Medulla oblongata (tissue), 1 donor: Measurements from ENCODE around the gene AGO3.
"Not testable (repeated sequence)": the region's sequence is repeated elsewhere in the genome, so short reads cannot be mapped to it uniquely, and the experiment has no call there.

Experiments
- DNase-seq: peaks from one replicate; pipeline ENCODE4 v3.0.0-alpha.2; 2015; ENCODE audit errors: extremely low spot score

AGO3 gene

DNA sequence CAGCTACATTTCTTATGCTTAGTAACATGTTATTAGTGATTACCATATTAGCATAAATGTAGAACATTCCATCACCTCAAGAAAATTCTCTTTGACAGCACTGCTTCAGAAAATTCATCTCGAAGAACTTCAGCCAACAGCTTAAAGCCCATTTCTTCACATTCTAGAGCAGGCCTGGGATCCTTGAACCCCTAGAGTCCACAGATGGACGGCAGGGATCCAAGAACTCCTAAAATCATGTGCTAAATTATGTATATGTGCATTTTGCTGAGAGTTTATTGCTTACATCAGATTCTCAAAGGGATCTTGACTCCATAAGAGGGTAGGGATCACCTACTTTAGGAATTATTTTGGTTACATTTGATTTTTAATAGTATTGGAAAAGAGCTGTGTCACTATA lies 76.8 kb downstream of the AGO3 start:
- DNase-seq = no peak

DNA sequence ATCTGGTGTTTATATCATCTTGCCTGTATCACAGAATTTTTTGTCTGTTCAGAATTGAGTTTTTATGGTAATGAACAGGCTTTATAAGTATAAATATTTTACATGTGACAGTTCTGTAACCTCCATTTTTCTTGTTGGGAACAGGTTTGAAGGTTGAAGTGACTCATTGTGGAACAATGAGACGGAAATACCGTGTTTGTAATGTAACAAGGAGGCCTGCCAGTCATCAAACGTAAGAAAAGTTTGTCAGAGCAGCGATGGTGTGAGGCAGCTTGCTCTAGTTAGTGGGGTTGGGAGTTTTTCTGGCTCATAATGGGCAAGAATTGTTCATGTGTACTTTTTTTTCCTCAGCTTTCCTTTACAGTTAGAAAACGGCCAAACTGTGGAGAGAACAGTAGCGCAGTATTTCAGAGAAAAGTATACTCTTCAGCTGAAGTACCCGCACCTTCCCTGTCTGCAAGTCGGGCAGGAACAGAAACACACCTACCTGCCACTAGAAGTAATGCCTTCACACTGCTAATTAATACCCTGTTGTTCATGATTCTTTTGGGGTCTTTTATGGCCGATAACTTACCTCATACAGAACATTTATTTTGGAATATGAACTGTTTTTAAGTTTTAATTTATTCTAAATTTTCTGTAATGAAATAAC lies 77.8 kb downstream of the AGO3 start:
- no peak for DNase-seq

DNA sequence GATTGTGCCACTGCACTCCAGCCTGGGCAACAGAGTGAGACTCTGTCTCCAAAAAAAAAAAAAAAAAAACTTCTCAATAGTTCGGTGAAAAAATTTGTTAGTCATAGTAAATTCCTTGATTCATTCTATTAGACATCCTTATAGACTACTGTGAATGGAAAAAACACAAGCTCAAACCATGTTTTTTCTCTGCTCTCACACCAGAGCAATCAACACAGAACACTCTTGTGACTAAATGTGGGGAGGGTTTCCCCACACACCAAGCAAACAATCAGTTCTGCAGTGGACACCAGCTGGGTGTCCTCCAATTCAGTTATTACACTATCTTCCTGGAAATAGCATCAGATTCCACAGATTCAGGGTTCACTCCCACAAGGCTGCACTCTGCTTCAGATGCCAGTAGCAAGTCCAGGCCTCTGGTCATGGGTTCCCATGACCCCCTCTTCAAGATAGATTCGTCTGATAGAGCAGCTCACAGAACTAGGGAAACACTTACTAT lies 83.9 kb downstream of the AGO3 start:
- DNase-seq = no peak

DNA sequence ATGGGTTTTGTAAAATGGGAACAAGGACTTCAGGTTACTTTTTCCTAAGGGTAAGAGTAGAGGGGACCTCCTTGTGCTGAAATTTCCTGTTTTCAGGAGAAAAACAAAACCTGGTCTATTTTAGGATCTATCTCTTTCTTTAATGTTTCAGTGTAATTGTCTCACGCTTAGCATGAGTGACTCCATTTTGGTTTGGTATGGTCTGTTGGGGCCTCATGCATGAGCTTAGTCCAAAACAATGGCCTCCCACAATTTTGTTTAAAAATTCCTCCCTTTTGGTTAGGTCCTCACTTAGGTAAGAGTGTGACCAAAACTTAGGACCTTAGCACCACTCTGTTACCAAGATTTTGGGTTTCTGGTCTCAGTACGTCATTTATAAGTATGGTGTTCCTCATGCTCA lies 85.8 kb downstream of the AGO3 start:
- DNase-seq = no peak

DNA sequence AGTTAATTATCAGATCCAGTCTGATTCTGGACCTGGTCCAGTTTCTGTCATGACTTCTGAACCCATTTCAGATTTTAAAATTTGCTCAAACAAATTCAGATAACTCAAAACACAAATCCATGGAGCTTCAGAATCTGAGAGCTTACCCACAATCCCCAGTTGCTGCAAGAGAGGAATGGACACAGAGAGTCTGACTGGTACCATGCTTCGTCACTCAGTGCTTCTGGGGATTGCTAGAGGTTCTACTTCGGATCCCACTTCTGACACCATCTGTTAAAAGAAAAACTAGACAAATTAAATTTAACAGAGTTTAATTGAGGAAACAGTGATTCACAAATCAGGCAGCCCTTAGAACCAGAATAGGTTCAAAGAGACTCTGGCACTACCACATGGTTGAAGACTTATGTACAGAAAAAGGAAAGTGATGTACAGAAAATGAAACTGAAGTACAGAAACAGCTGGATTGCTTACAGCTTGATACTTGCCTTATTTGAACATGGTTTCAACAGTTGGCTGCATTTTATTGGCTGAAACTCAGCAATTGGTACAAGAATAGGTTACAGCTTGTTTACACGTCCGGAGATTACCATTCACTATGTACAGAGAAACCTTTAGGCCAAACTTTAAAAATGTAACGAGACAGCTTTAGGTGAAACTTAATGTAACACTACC lies 92.3 kb downstream of the AGO3 start:
- DNase-seq = no peak

DNA sequence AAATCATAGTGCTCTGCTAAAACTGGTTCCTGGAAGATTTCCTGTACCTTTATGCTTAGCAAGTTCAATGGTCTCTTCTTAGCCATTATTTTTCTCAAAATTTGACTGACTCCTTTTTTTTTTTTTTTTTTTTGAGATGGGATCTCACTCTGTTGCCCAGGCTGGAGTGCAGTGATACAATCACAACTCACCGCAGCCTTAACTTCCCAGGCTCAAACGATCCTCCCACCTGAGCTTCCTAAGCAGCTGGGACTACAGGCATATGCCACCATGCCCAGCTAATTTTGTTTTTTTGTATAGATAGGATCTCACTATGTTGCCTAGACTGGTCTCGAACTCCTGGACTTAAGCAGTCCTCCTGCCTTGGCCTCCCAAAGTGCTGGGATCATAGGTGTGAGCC lies 93.1 kb downstream of the AGO3 start:
- DNase-seq = not testable (repeated sequence)

DNA sequence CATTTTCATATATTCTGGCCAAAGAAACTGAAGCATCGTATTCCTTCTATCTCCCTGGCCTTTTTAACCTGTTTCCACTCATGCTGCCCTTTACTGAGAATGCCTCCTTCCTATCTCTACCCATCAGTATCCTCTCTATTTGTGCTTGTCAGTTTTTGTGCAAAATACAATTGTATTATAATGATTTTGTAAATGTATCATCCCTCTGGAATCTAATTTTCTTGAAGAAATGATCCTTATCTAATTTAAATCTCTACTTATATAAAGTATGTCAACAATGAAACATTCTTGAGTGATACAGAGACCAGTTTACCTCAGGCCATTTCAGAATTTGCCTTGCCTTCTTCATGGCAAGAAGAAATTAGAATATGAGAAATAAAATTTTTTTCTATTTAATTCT lies 93.9 kb downstream of the AGO3 start:
- no peak for DNase-seq

DNA sequence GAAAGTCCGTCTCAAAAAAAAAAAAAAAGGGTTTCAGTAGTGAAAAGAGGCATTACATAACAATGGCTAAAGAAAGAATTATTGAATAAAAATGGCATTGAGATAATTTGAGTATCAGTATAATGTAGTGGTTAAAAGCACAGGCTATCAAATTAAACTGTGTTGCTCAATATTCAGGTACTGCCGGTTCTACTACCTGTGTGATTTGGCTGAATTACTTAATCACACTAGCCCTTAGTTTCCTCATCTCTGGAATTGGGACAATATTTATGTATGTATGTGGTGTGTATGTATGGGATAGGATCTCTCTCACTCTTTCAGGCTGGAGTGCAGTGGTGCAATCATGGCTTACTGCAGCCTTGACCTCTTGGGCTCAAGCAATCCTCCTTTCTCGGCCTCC lies 96.9 kb downstream of the AGO3 start:
- DNase-seq = no peak

DNA sequence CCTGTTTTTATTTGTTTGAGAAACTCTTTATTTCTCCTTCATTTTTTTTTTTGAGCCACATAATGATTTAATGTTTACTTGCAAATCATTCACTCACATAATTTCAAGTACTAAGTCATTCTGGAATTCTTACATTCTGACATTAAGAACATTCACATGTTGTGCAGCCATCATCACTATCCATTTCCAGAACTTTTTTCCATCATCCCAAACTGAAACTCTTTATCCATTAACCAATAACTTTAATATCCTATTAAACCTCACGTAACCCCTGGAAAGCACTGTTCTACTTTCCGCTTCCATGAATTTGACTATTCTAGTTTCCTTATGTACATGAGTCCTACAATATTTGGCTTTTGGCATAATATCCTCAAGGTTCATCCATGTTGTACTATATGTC lies 100.5 kb downstream of the AGO3 start:
- no peak for DNase-seq

DNA sequence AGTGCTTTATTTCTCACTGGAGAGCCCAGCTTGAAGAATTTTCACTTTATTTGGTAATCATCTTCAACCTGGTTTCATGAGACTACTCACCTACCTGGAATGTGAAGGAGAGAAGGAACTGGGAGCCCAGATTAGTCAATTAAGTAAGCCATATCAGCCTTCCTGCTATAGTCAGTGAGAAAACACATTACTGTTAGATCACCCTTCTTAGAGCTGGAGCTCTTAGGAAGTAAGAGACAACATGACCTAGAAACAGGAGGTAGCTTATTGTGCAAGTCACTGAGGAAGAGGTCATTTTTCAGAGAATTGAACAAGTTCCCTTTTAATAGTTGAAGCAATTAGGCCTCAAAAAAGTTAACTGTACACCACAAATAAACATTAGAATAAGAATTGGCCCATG lies 103.8 kb downstream of the AGO3 start:
- peak; percentile 9 for DNase-seq

DNA sequence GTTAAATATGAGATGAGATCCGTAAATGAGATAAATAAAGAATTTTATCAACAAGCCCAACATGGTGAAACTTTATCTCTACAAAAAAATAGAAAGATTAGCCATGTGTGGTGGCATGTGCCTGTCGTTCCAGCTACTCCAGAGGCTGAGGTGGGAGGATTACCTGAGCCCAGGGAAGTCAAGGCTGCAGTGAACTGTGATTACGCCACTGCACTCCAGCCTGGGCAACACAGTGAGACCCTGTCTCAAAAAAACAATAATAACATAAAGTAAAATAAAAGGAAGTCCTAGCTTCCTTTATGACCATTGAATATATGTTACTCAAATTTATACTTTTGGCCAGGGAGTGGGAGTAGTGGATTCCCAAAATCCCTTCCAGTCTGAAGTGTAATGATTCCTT lies 104.2 kb downstream of the AGO3 start:
- no peak for DNase-seq

DNA sequence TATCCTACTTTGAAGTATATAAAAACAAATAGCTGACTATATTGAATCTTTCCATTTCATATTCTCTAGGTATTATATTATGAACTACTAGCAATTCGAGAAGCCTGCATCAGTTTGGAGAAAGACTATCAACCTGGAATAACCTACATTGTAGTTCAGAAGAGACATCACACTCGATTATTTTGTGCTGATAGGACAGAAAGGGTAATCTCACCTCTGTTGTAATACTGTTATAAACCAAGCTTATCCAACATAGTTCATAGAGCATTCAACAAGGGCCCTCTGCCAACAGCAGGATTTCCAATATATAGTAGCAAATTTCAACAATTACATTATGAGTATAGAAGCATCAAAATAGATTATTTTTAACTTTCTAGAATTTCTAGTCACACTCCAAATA lies 109.3 kb downstream of the AGO3 start:
- no peak for DNase-seq

DNA sequence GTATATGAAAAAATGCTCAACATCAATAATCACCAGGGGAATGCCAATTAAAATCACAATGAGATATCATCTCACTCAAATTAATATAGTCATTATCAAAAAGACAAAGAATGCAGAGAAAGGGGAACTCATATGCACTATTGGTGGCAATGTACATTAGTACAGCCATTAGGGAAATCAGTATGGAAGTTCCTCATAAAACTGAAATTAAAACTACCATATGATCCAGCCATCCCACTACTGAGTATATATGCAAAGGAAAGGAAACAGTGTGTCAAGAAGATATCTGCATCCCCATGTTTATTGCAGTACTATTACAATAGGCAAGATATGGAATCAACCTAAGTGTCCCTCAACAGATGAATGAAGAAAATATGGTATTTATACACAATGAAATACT lies 120.9 kb downstream of the AGO3 start:
- DNase-seq = no peak

DNA sequence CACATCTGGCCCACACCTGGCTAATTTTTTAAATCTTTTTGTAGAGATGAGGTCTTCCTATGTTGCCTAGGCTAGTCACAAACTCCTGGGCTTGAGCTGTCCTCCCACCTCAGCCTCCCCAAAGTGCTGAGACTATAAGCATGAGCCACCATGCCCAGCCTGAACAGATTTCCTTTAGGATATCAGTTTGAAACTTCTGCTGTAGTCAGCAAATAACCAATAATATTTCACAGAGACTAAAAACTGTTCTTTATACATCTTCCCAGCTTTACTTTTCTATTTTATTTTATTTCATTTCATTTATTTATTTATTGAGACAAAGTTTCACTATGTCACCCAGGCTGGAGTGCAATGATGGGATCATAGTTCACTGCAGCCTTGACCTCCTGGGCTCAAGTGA lies 123.1 kb downstream of the AGO3 start:
- DNase-seq = no peak

DNA sequence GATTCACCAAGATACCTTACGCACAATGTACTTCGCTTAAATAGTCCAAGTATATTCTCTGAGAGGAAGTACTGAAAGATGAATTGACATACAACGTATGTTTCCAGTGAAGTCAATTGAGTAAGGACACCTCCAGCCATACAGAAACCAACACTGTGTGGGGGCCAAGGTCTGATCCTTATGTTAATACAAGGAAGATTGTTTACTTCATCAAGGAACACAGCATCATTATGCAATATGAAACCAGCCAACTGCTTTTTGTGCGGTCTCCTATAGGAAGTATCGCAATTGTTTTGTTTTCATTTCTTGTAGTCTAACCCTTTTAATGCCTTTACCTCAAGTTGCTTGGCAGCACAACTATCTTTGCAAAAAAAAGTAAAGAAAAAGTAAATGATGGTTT lies 124.8 kb downstream of the AGO3 start:
- no peak for DNase-seq

DNA sequence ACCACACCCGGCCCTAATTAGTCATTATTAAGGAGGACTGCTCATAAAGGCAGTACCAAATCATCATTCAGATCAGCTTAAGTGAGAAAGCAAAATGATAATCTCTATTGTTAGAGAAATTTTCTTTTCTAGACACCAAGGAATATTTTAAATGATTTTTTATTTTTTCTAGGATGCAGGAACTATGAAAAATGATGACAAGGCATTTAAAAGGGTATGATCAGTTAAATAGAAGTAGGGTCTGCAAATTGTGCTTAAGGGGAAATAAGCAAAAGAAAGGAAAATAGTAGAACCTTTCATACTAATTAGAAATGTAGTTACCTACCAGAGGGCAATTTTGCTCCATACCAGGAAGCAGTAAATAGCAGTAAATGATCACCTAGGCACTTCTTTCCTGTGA lies 131.4 kb downstream of the AGO3 start:
- no peak for DNase-seq

DNA sequence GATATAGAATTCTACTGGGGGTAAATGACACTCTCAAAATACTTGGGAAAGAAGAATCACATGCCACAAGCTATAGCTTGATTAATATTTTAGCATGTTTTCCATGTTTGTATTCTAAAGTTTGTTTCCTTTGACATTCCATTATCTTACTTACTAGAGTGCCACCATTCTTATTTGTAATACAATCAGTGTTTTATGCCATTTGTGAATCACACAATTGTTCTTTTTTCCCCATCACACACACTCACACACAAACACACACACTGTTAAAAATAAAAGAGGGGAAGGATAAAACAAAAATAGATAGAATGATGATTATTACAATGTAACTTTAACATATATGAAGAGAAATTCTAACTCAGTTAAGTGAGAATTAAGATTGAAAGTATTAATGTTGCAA lies 137.0 kb downstream of the AGO3 start:
- peak; percentile 74 for DNase-seq

DNA sequence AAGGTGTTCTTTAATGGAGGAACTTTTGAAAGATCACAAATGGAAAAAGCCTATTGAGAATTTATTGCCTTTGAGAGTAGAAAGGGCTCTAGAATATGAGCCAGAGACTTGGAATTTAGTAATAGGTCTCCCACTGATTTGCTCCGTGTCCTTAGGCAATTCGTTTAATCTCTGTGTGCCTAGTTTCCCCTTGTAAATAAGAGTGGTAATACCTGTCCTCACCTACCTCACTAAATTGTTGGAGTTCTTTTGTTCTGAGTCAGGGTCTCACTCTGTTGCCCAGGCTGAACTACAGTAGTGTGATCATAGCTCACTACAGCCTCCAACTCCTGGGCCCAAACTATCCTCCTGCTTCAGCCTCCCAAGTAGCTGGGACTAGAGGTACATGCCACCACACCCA lies 138.0 kb downstream of the AGO3 start:
- no peak for DNase-seq

DNA sequence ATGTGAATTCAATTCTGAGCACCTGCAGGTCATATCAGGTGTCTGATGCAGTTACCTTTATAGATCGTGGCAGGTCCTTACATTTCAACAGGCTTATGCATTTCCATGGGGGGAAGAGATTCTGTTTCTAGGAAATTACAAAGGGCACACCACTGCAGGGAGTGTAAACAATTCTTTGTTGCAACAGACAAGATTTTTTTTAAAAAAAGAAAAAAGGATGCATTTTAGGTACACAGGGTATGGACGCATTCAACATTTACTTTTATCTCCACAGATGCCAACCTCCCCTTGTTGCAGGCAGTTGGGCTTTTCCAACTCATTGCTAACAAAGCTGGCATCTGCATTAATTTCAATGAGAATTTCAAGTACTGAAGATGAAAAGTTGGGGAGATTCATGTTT lies 139.4 kb downstream of the AGO3 start:
- no peak for DNase-seq

DNA sequence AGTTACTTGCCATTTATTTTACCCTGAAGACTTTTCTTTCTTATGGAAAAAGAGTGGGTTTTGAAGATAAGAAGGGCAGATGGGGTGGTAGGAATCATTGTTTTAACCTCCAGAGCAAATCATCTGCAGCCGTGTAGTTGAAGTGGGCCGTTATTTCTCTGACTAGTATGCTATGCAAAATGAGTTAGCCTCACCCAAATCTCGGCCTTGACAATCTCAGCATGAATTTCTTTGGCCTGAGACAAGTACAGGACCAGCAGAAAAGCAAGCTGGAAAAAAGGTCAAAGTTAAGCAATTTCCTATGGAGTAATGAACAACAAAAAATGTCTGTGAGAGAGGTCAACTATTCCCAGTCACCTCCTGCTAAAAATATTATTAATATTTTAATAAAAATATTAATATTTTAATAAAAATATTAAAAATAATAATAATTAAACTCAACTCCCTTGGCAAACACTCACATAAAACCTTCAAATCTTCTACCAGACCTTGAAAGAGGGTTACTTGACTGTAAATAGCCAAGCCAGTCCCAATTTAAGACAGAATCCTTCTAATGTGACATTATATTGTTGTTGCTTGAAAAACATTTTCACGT lies 146.2 kb downstream of the AGO3 start:
- DNase-seq = no peak

DNA sequence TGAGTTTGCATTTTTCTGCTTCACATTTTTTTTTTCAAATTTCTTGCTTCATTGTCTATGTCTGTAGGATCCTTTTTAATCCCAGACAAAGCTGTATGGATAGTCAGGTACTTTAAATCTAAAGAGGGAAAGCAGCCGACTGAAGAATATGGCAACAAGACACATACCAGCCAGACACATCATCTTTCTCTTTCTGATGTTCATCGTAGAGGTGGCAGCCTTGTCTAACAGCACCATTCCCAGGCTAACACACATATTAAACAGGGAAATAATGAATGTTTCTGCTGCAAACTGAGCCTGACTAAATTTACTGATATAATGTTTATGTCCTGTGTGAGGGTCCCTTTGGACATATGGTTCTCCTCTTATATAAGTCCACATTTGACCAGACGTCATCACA lies 149.3 kb downstream of the AGO3 start:
- DNase-seq = no peak

DNA sequence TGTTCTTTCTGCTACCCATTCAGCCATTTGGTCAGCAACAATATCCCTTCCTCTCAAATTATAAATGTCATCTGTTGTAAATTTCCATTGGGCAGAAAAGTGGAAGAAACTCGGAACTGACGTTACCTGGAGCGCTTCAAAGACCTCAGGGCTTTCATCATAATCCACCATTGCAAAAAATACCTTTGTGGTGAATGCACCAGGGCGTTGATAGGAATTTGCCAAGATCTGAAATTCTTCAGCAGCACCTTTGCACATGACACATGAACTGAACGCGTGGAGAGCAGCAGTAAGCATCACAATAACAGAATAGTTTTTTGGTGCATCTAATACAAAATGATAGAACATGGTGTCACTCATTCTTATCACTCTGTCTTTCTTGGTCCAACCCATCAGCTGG lies 149.9 kb downstream of the AGO3 start:
- no peak for DNase-seq

DNA sequence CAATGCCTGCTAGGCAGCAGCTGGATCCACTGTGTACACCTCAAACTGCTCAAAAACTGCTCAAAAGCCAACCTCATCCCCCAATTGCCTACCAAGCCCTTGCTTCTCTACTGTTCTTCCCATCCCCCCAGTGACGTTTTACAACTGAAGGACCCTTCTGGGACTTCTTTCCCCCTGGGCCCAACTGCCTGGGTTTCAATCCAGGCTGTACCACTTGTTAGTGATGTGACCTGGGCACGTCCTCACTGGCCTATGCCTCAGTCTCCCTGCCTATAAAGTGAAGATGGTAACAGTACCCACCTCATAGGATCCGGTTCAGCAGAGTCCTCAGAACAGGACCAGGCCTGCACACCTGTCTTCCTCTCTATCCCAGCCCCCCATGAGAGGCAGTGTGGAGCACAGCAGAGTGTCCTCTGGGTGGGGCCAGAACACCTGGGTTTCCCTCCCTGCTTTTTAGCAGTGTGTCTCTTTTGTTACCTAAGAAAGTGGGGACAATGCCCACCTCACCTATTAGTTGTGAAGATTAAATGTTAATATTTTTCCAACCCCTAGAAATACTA lies 151.1 kb downstream of the AGO3 start:
- no peak for DNase-seq
